Suprapubic skin (tissue), 4 donors: Measurements from ENCODE around the gene SDHC.

Source experiments
- CTCF ChIP-seq, 2 donors: fragments of 200-600 bp in 1 of 2; fragments of 450-650 bp in 1 of 2; sonication (generic) in 1 of 2; IDR thresholded peaks; one replicate each; pipeline ENCODE4 v1.5.1; 2016 to 2019; ENCODE audit warnings: antibody characterized with exemption in 2 of 2, mild to moderate bottlenecking in 1 of 2, moderate library complexity in 1 of 2
- POLR2A ChIP-seq, 2 donors: fragments of 450-650 bp; IDR thresholded peaks; one replicate each; pipeline ENCODE4 v1.6.1; 2017; ENCODE audit warnings: antibody characterized with exemption in 2 of 2, mild to moderate bottlenecking in 2 of 2, moderate library complexity in 2 of 2
- POLR2AphosphoS5 ChIP-seq, 3 donors: sonication (generic); formaldehyde crosslinking; IDR thresholded peaks; one replicate each; pipeline ENCODE4 v1.6.1; 2017; ENCODE audit warnings: antibody characterized with exemption in 3 of 3

GRCh38 chr1:161381707-161382106 lies 67.5 kb downstream of the SDHC start:
- TF ChIP-seq CTCF (IDR thresholded peaks at IDR 0.05) (no peak), POLR2A (IDR thresholded peaks at IDR 0.05) (no peak), POLR2AphosphoS5 (IDR thresholded peaks at IDR 0.05) (no peak)
